Spinal cord (tissue), 10 donors: ENCODE measurements around the gene KLF13. TPM values are rescaled to one million over a fixed set of nuclear protein-coding genes. Genes with fewer than 3 reads are reported as not detected.

Source experiments
- DNase-seq, 6 donors: peaks; one replicate each; pipeline versions ENCODE4 v3.0.0 to v3.0.0-alpha.2; 2013 to 2015; ENCODE audit warnings: low spot score in 6 of 6, low read depth in 4 of 6
- H3K27ac ChIP-seq: one replicate; pipeline ENCODE4 v1.5.1; 2013; ENCODE audit warnings: low read depth, low read length, control low read depth
- H3K27me3 ChIP-seq: one replicate; pipeline ENCODE4 v1.6.1; 2013; ENCODE audit warnings: low read length; ENCODE audit not compliant: control insufficient read depth, insufficient read depth
- H3K36me3 ChIP-seq: one replicate; pipeline ENCODE4 v1.6.1; 2013; ENCODE audit warnings: low read length; ENCODE audit not compliant: control insufficient read depth, insufficient read depth
- H3K4me1 ChIP-seq: one replicate; pipeline ENCODE4 v1.6.1; 2013; ENCODE audit warnings: low read length; ENCODE audit not compliant: control insufficient read depth, insufficient read depth
- H3K4me3 ChIP-seq: one replicate; pipeline ENCODE4 v1.5.1; 2013; ENCODE audit warnings: low read depth, low read length, control low read depth
- H3K9me3 ChIP-seq: one replicate; pipeline ENCODE4 v1.6.1; 2013; ENCODE audit warnings: low read length; ENCODE audit not compliant: control insufficient read depth, insufficient read depth
- WGBS: methylation state at CpG from one replicate; pipeline ENCODE4 v1.1.5; 2013; ENCODE audit warnings: missing lambda C conversion rate; ENCODE audit not compliant: insufficient coverage; 5-methylcytosine and 5-hydroxymethylcytosine counted together
- polyA plus RNA-seq, 2 donors: library from polyadenylated mRNA; unstranded; fragments of 120-200 nt; gene quantifications; one replicate each; pipeline ENCODE4 v1.2.1, GENCODE V29; 2013; ENCODE audit not compliant: insufficient read length in 2 of 2
- total RNA-seq, 2 donors: library from RNA; depleted of rRNA in 1 of 2; stranded (reverse); fragments of 120-200 nt in 1 of 2; fragments of >200 nt in 1 of 2; gene quantifications; one replicate each; pipeline versions ENCODE4 v1.2.3 to v1.2.4, GENCODE V29; 2013 to 2014
- donor health status: healthy.

Gene KLF13
- total and polyA plus RNA-seq, 4 donors: 42.3 to 84.5 (median 68.2) TPM

DNA sequence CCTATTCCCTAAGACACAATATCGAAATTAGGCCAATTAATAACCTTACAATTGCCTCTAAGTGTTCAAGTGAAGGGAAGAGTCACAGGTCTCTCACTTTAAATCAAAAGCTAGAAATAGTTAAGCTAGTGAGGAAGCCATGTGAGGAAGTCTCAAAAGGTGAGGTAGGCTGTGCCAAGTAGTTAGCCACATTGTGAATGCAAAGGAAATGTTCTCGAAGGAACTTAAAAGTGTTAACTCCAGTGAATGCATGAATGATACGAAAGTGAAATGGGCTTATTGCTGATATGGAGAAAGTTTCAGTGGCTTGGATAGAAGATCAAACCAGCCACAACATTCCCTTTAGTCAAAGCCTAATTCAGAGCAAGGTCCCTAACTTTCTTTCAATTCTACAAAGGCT is 59.1 kb downstream of the KLF13 start:
- H3K4me1 ChIP-seq: no peaks in the 10 kb centered on the region
- no CpG with 5 or more reads among the region's 3 CpGs for WGBS

DNA sequence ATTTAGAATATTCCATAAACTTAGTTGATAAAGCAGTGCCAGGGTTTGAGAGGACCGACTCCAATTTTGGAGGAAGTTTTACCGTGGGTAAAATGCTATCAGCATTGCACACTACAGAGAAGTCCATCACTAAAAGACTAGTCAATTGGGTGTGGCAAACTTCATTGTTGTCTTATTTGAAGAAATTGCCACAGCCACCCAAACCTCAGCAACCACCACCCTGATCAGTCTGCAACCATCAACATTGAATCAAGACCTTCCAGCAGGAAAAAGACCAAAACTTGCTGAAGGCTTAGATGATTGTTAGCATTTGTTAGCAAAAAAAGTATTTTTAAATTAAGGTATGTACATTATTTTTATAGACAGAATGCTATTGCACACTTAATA is 60.5 kb downstream of the KLF13 start:
- no CpG with 5 or more reads among the region's 2 CpGs for WGBS
- Histone ChIP-seq H3K9me3 (no peaks in the 10 kb centered on the region), H3K4me3 (no peak overlapping the region), H3K27me3 (peaks cover 3% of the 10 kb centered on the region), H3K36me3 (peaks cover 5% of the 10 kb centered on the region), H3K4me1 (peaks cover 5% of the 10 kb centered on the region), H3K27ac (no peak overlapping the region)
- DNase-seq: no peak

More for the DNA sequence above, 59.1 kb downstream of the KLF13 start:
- Histone ChIP-seq H3K27ac (no peak overlapping the region), H3K36me3 (peaks cover 15% of the 10 kb centered on the region), H3K9me3 (no peaks in the 10 kb centered on the region), H3K27me3 (no peaks in the 10 kb centered on the region), H3K4me3 (no peak overlapping the region)
- no peak for DNase-seq

- peak in 2 of 6 donors; percentile 64 to 83 for DNase-seq
- H3K27ac ChIP-seq: no peak overlapping the region
Observed at GRCh38 chr15:31387479-31388118, 61.0 kb downstream of the KLF13 start.

GRCh38 chr15:31389576-31389975 is 62.9 kb downstream of the KLF13 start:
- Histone ChIP-seq H3K27ac (no peak overlapping the region), H3K27me3 (peaks cover 20% of the 10 kb centered on the region), H3K36me3 (no peaks in the 10 kb centered on the region), H3K4me1 (peaks cover 21% of the 10 kb centered on the region), H3K9me3 (no peaks in the 10 kb centered on the region), H3K4me3 (no peak overlapping the region)
- WGBS: 75% methylated on average over 2 of the region's 4 CpGs
- DNase-seq: no peak

More at GRCh38 chr15:31387479-31388118, 61.0 kb downstream of the KLF13 start:
- Histone ChIP-seq H3K4me1 (peaks cover 9% of the 10 kb centered on the region), H3K36me3 (peaks cover under 1% of the 10 kb centered on the region), H3K27me3 (peaks cover 8% of the 10 kb centered on the region), H3K9me3 (no peaks in the 10 kb centered on the region), H3K4me3 (no peak overlapping the region)
- 27% methylated on average over 5 of the region's 6 CpGs for WGBS

DNA sequence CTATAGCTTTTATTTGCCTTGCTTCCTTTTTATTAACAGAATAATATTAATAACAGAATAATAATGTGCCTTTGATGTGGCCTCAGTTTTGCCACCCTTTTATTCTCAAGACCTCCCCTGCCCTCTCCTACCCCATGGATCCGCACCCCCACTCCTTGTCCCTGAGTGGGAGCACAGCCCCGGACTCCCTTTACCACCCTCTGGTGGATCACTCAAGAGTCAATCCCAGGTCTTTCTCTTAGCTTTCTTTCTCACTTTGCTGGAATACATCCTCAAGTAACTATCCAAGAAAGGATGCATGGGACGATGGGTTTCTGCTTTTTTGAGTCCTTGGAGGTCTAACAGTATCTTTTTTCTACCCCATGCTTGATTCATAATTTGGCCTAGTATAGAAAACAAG is 63.4 kb downstream of the KLF13 start:
- Histone ChIP-seq H3K27me3 (peaks cover 20% of the 10 kb centered on the region), H3K4me3 (no peak overlapping the region), H3K4me1 (peaks cover 21% of the 10 kb centered on the region), H3K9me3 (no peaks in the 10 kb centered on the region), H3K36me3 (no peaks in the 10 kb centered on the region), H3K27ac (no peak overlapping the region)
- 93% methylated on average over 2 of the region's 3 CpGs for WGBS
- DNase-seq: no peak

GRCh38 chr15:31390777-31391486 is 64.3 kb downstream of the KLF13 start:
- H3K27ac ChIP-seq: no peak overlapping the region
- no peak overlapping the region for H3K4me3 ChIP-seq
- H3K9me3 ChIP-seq: no peaks in the 10 kb centered on the region
- peaks cover 20% of the 10 kb centered on the region for H3K27me3 ChIP-seq
- no peak for DNase-seq
- 73% methylated on average over 5 of the region's 6 CpGs for WGBS
- no peaks in the 10 kb centered on the region for H3K36me3 ChIP-seq
- H3K4me1 ChIP-seq: peaks cover 21% of the 10 kb centered on the region

DNA sequence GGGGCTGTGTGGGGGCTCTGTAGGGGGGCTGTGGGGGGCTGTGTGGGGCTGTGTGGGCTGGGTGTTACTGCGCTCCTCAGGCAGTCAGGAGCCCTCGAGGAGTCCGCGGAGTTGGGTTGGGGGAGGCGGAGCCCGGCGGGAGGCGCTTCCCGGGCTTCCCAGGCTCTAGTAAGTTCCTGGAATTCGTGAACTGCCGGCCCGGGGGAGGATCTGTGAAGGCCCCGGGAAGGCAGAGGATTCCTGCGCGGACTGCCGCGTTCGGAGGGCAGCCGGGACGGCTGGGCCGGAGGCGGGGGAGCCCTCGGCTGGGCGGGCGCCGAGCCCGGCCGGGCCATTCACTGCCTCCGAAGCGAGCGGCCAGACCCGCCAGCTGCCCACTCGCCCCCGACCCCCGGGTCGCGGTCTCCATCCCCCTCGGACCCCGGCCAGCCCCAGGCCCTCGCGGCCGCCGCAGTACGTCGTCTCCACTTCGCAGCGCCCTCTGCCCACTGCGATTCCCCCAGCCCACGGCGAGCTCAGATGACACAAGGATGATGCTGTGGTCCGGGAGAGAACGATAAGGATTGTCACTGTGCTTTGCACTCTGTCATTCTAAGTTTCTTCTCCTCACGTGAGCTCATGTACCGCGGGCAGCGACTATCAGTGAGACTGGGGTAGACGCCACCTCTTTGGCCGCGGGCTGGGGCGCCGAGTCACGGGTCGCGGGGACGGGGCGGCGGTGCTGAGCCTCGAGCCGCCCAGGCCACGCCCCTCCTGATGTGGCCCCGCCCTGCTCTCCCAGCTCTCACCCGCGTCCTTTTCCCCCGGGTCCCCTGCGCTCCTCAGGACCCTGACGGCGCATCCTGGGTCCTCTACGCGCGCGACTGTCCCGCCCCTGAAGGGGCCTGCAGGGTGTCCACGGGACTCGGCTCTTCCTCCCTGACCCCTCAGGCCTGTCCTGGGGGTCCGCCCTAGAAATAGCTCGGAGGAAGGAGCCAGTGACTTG is 65.3 kb downstream of the KLF13 start:
- Histone ChIP-seq H3K4me3 (peak overlapping the region; percentile 43), H3K9me3 (no peaks in the 10 kb centered on the region), H3K27ac (no peak overlapping the region), H3K4me1 (peaks cover 21% of the 10 kb centered on the region), H3K27me3 (peaks cover 20% of the 10 kb centered on the region), H3K36me3 (no peaks in the 10 kb centered on the region)
- DNase-seq: peak in 4 of 6 donors; percentile 7 to 73 (median 46)
- WGBS: under 1% methylated on average over 86 of the region's 86 CpGs

- peaks cover 28% of the 10 kb centered on the region for H3K4me1 ChIP-seq
- 4% methylated on average over 30 of the region's 43 CpGs for WGBS
- H3K27ac ChIP-seq: no peak overlapping the region
- no peaks in the 10 kb centered on the region for H3K9me3 ChIP-seq
- peaks cover 20% of the 10 kb centered on the region for H3K27me3 ChIP-seq
- H3K4me3 ChIP-seq: peak overlapping the region; percentile 43
- peak in 2 of 6 donors; percentile 34 to 40 for DNase-seq
- no peaks in the 10 kb centered on the region for H3K36me3 ChIP-seq
Observed at GRCh38 chr15:31392761-31393401, 66.2 kb downstream of the KLF13 start.
